IPS-15b (cell line): ENCODE measurements around the gene BRME1.

Source experiments
- H3K27me3 ChIP-seq: one replicate; pipeline ENCODE4 v1.6.1; 2013; ENCODE audit warnings: low read length; ENCODE audit not compliant: control insufficient read depth, insufficient read depth
- H3K36me3 ChIP-seq: one replicate; pipeline ENCODE4 v1.6.1; 2013; ENCODE audit warnings: low read length; ENCODE audit not compliant: control insufficient read depth, insufficient read depth
- H3K4me1 ChIP-seq: one replicate; pipeline ENCODE4 v1.6.1; 2013; ENCODE audit warnings: mild to moderate bottlenecking, low read length; ENCODE audit not compliant: control insufficient read depth, insufficient read depth
- H3K4me3 ChIP-seq: one replicate; pipeline ENCODE4 v1.5.1; 2013; ENCODE audit warnings: low read depth, low read length
- H3K9ac ChIP-seq: one replicate; pipeline ENCODE4 v1.6.1; 2013; ENCODE audit warnings: low read depth, mild to moderate bottlenecking, low read length
- H3K9me3 ChIP-seq: one replicate; pipeline ENCODE4 v1.6.1; 2013; ENCODE audit warnings: mild to moderate bottlenecking, low read length; ENCODE audit not compliant: control insufficient read depth, insufficient read depth

The BRME1 gene

DNA sequence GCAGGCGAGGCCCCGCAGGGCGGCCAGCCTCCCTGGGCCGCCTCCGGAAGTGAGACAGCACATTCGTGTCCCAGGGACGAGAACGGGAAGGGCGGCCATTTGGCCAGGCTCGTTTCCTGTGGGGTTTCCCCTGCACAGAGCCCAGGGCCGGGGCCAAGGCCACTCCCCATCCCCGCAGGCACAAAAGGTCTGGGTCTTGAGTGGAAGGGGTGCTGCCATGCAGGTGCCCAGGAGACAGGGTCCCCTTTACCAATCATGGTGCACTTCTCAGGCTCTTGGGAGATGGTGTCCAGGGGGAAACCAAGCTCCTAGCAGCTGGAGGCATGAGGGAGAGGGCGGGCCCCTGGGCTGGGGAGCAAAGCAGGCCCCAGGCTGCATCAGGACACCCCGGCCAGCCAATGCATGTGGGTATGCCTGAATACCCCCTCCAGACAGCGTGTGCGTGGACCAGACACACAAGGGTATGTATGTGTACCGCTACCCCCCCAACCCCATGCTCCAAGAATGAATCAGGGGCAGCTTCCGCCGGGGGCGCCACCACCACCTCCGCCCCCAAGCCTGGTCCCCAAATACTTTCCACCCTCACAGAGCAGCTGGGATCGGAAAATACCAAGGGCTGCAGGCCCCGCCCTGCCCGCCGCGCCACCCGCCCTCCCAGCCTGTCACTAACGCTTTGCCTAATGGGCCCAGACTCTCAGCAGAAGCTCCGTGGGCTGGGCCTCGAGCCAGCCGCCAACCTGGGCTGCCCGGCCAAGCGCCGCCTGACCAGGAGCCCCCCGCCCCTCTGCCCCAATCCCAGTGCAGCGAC, 66.6 kb downstream of the BRME1 start:
- H3K9ac ChIP-seq, result no peak overlapping the region
- H3K36me3 ChIP-seq, result no peaks in the 10 kb centered on the region
- H3K27me3 ChIP-seq, result no peaks in the 10 kb centered on the region
- H3K4me1 ChIP-seq, result peaks cover 2% of the 10 kb centered on the region
- no peaks in the 10 kb centered on the region for H3K9me3 ChIP-seq
- H3K4me3 ChIP-seq, result no peak overlapping the region

DNA sequence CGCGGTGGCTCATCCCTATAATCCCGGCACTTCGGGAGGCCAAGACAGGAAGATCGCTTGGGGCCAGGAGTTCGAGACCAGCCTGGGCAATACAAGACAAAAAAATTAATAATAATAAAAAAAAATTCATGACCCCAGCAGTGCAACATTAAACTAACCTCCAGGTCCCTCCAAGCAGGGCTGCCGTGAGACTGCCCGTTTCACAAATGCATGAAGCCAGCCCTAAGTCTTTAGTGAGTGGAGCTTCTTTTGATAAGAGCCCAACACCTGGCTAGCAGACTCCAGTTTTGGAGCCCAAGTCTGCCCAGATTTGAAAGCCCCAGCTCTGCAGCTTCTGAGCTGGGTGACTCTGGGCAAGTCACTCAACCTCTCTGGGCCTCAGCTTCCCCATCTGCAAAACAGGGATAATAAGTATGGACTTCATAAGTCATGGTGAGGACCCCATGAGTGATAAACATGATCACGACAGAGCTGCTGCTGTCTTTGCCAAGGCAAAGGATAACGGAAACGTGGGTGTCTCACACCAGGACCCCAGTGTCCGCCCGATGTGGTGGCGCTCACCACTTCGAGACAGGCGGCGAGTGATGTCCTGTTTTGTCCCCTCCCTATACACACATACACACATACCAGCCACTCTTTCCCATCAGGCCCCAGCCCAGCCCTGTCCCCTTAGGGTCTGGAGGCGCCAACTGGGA, 67.3 kb downstream of the BRME1 start:
- no peaks in the 10 kb centered on the region for H3K4me1 ChIP-seq
- no peak overlapping the region for H3K4me3 ChIP-seq
- H3K9me3 ChIP-seq, result no peaks in the 10 kb centered on the region
- H3K27me3 ChIP-seq, result no peaks in the 10 kb centered on the region
- no peak overlapping the region for H3K9ac ChIP-seq
- no peaks in the 10 kb centered on the region for H3K36me3 ChIP-seq

DNA sequence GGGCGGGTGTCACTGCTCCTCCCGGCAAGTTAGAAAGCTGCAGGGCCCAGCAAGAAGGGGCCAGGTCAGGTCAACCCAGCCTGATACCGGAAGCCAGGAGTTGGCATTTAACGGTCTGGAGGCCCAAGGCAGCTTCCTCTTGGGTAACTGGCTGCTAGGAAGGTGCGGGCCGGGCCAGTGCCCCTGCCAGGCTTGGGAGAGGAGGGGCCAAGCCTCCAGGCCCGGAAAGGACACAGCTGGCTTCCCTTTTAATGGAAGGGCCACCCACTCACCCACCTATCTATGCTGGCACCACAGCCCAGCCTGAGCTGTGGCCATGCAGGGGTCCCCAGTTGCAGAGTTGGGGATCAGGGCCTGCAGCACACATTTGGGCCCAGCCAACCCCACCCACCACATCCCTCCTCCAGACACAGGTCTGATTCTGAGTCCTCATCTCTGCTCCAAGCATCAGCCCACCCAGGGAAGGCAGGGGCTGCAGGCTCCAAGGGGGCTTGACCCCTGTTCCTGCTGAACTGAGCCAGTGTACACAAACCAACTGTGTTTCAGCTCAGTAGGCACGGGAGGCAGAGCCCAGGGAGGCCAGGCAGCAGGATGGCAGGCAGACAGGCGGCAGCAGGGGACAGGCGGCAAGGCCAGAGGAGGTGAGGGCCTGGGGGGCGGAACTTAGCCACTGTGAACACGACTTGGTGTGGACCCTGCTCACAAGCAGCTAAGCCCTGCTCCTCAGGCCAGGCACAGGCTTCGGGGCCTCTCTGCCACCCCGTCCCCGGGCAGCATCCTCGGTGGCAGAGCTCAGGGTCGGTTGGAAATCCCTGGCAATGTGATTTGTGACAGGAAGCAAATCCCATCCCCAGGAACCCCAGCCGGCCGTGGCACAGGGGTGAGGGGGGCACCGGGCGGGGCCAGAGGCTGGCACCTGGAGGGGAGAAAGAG, 69.9 kb downstream of the BRME1 start:
- H3K4me1 ChIP-seq, result no peaks in the 10 kb centered on the region
- no peaks in the 10 kb centered on the region for H3K27me3 ChIP-seq
- no peak overlapping the region for H3K9ac ChIP-seq
- H3K4me3 ChIP-seq, result no peak overlapping the region
- no peaks in the 10 kb centered on the region for H3K36me3 ChIP-seq
- no peaks in the 10 kb centered on the region for H3K9me3 ChIP-seq

DNA sequence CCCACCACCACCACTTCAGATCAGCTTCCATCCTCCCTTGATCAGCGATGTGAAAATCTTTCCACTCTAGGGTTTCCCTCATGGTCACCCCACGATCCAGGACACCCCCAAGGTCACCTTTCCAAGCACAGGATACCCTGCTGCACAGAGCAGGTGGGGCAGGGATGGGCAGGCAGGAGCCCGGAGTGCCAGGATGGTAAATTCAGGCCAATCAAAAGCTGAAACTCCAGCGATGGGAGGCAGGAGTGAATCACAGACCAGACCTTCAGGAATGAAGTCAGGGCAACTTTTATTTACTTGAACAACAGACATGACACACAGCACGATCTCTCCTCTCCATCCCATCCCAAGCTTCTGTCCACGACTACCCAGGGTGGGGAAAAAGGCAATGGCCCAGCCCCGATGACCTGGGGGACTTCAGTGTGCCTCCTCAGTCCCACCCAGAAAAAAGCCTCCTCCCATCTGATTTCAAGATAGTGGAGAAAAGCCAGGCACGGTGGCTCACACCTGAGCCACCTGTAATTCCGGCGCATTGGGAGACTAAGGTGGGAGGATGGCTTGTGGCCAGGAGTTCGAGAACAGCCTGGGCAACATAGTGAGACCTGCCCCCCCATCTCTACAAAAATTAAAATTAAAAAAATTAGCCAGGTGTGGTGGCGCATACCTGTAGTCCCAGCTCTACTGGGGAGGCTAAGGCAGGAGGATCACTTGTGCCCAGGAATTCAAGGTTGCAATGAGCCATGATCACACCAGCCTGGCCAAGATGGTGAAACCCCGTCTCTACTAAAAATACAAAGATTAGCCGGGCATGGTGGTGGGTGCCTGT, 71.5 kb downstream of the BRME1 start:
- no peak overlapping the region for H3K9ac ChIP-seq
- H3K9me3 ChIP-seq, result no peaks in the 10 kb centered on the region
- H3K4me1 ChIP-seq, result no peaks in the 10 kb centered on the region
- H3K36me3 ChIP-seq, result peaks cover 5% of the 10 kb centered on the region
- no peak overlapping the region for H3K4me3 ChIP-seq
- H3K27me3 ChIP-seq, result no peaks in the 10 kb centered on the region

DNA sequence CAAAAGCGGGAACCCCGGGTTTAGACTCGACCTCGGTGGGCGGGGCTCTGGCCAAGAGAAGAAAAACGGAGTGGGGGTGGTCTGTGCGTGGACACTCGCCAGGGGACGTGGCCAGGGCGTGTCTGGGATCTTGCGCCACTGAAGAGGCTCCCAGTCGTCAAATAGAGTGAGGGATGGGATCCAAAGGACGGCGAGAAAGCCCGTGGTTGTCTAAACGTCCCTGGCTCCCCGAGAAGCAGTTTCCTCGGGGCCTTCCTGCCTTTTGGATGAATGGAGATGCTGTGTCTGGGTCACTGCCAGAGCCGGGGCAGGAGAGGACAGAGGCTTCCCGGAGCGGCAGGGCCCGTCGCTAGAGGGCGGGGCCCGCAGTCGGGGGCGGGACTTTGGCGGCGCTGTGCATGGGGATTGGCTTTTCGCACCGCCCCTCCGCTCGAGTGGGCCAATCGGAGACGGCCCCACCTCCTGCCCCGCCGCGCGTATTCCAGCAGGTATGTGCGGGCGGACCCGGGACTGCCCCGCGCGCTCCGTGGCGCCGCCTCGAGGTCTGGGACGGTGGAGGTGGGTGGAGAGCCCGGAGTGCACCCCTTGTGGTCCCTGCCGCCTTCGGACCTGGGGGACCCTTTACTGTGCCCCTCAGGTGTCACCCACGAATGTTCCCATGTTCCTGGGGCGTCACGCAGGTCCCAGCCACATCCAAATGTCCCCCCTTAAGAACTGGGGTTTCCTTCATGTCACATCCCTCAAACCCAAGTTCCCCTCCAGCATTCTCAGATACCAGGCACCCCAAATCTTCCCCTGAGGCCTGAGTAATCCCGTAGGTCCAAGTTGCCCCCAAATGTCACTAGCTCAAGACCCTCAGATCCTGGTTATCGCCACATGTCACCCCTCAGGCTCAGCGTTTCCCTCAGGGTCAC, 72.3 kb downstream of the BRME1 start:
- Histone ChIP-seq H3K4me1 (no peaks in the 10 kb centered on the region), H3K36me3 (peaks cover 6% of the 10 kb centered on the region), H3K27me3 (no peaks in the 10 kb centered on the region), H3K9ac (peak overlapping the region; percentile 76), H3K9me3 (no peaks in the 10 kb centered on the region), H3K4me3 (peak overlapping the region; percentile 66)
